KOPT-K1 (cell line): ENCODE results near the gene HMGN4.
"Not testable (repeated sequence)": the region's sequence is repeated elsewhere in the genome, so short reads cannot be mapped to it uniquely, and the experiment has no call there.

ENCODE experiments used
- H3K27ac ChIP-seq: fragments of 200-600 bp; sonication (generic); 2 replicates; pipeline ENCODE4 v1.5.1; 2016; ENCODE audit warnings: antibody characterized with exemption, mild to moderate bottlenecking, low read depth, low read length; ENCODE audit not compliant: poor library complexity, severe bottlenecking
- H3K36me3 ChIP-seq: fragments of 200-600 bp; sonication (generic); 2 replicates; pipeline ENCODE4 v1.5.1; 2017; ENCODE audit warnings: antibody characterized with exemption, mild to moderate bottlenecking, low read length, moderate library complexity; ENCODE audit not compliant: insufficient read depth
- H3K9me3 ChIP-seq: fragments of 200-600 bp; sonication (generic); 2 replicates; pipeline ENCODE4 v1.5.1; 2017; ENCODE audit warnings: antibody characterized with exemption, low read length, mild to moderate bottlenecking; ENCODE audit not compliant: insufficient read depth, poor library complexity, severe bottlenecking

The HMGN4 gene

DNA sequence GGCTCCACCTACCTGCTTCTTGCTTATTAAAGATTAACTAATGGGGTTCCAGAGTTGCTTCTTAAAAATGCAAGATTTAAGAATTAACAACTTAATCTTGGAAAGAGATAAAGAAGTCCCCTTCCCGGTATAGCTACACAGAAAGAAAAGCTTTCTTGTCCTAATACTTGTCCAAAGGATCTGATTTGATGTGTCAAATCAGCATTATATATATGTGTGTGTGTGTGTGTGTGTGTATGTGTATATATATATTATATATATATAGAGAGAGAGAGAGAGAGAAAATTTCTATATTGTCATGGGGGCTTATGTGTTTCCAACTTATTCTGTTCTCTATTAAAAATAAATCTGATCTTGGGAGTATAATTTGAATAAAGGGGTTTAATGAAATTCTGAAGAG is 4.6 kb upstream of the HMGN4 start:
- Histone ChIP-seq H3K27ac (peak overlapping the region; percentile 73), H3K9me3 (no peaks in the 10 kb centered on the region), H3K36me3 (no peaks in the 10 kb centered on the region)

DNA sequence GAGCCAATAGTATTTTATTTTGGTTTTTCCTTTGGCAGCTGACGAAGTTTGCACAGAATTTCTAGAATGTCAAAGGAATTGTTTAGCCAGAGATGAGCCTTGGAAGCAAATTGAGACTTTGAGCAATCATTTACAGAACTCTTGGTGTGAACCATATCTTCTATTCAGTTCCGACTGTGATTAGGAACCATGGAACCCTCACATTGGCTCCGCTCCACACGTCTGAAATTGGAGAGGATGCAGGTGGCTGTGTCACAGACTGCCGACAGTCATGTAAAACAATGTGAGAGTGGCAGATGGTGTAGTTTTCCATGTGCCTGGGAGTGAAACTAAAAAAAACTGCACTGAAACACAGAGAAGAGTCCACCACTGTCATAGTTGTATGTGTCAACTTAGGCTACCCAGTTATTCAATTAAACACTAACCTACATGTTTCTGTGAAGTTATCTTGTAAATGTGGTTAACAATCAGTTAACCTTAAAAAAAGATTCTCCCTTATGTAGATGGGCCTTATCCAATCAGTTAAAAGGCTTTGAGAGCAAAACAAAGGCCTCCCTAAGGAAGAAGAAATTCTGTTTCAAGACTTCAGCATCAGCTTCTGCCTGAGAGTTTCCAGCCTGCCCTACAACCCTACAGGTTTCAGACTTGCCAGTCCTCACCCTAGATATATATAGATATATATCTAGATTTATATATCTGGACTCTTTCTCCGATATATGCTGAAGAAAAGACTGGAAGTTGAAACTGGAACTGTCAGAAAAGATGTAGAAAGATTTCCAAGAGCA is 3.3 kb upstream of the HMGN4 start:
- Histone ChIP-seq H3K36me3 (no peaks in the 10 kb centered on the region), H3K9me3 (no peaks in the 10 kb centered on the region), H3K27ac (peak overlapping the region; percentile 3)

DNA sequence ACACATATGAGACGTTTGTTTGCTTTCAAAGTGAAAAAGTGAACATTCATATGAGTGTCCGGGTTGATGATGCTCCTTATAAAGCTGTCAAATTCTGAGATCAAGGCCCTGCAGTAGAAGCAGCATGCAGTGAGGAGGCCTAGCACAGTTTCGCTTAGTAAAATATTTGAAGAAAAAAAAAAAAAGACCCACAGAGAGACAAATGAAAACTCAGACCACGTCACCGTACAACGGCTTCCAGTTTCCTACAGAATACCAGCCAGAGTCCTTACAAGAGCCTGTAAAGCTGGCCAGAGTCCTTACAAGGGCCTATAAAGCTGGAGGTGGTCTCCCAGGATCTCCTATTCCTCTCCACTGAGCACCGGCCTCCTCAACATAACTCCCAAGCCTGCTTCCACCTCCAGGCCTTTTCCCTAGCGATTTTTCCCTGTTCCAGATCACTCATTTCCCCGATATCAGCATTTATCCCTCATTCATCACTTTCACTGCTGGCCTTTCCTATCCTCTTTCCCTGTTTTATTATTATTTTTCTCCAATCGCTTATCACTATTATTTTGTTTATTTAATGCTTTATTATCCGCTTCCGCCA is 1.5 kb upstream of the HMGN4 start:
- Histone ChIP-seq H3K27ac (peak overlapping the region; percentile 82), H3K36me3 (peaks cover 13% of the 10 kb centered on the region), H3K9me3 (no peaks in the 10 kb centered on the region)

DNA sequence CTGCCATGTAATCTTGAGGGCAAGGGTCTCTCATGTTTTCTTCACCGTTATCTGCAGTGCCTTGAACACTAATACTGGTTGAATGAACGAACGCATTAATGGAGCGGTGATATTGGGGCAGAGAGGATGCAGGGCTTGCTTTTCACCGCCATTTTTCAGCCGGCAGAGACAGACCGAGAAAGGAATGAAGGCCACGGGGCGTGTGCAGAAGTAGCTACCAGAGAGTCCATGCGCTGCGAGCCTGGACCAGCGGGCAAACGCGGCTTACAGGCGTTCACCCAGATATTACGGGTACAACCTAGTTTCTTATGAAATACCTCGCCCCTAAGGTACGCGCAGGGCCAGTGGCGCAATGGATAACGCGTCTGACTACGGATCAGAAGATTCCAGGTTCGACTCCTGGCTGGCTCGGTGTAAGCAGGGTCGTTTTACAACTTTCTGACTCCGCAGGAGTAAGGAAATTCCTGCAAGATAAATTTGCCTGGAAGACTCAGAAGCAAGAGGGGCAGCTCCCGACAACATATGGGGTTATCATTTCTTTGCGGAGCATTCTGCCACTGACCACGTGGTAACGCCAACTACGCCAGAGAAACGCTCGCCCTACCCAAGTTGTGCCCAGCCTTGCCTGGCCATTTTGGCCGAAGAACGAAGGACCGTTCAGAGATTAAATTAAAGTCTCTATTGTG is 863 bp upstream of the HMGN4 start:
- peaks cover 19% of the 10 kb centered on the region for H3K36me3 ChIP-seq
- no peaks in the 10 kb centered on the region for H3K9me3 ChIP-seq
- peak overlapping the region; percentile 82 for H3K27ac ChIP-seq

DNA sequence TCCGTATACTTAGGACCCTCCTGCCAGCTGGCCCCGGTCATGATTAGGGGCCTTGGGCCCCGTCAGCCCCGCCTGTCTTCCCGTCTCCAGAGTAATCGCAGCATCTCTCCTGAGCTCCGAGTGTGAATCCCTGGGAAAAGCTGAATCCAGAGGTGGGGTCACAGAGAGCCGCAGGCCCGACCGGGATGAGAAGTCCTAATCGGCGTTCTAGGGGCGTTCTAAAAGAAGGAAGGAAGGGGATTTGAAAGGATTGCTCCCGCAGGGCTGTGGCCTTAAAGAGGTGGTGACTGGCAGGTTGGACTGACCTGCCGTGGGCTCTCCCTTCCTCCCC is 371 bp downstream of the HMGN4 start:
- peak overlapping the region; percentile 82 for H3K27ac ChIP-seq
- peaks cover 30% of the 10 kb centered on the region for H3K36me3 ChIP-seq
- H3K9me3 ChIP-seq = no peaks in the 10 kb centered on the region

DNA sequence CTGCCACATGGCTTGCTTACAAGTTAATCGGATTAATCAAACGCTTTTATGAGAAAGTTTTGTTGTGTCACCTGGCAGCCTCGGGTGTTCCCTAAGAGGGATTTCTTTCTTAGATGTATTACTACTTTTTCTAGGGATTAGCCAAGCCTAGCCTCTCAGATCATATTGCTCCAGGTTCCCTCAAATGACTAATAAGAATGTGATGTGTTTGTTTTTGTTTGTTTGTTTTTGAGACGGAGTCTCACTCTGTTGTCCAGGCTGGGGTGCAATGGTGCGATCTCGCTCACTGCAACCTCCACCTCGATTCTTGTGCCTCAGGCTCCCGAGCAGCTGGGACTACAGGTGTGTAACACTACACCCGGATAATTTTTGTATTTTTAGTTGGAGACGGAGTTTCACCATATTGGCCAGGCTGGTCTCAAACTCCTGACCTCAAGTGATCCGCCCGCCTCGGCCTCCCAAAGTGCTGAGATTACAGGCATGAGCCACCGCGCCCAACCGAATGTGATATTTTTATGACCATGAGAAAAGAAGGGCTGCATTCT is 977 bp downstream of the HMGN4 start:
- Histone ChIP-seq H3K27ac (peak overlapping the region; percentile 82), H3K9me3 (no peaks in the 10 kb centered on the region), H3K36me3 (peaks cover 37% of the 10 kb centered on the region)

DNA sequence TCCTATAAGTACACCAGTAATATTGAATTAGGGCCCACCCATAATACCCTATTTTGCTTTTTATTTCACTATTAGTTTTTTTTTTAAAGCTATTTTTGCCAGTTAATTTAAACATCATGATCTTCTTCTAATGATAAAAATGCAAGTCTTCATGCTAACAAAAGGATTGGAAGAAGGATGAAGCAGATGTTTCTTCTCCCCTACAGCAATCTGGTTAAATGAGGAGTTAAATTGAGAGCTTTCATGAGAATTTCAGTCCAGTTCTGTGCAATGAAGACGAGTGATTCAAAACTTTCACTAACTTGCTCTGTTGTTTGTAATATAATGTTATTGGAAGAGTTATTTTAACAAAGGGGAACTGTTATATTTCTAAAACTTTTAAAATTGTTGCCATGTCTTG is 3.4 kb downstream of the HMGN4 start:
- Histone ChIP-seq H3K36me3 (peaks cover 61% of the 10 kb centered on the region), H3K9me3 (no peaks in the 10 kb centered on the region), H3K27ac (no peak overlapping the region)

DNA sequence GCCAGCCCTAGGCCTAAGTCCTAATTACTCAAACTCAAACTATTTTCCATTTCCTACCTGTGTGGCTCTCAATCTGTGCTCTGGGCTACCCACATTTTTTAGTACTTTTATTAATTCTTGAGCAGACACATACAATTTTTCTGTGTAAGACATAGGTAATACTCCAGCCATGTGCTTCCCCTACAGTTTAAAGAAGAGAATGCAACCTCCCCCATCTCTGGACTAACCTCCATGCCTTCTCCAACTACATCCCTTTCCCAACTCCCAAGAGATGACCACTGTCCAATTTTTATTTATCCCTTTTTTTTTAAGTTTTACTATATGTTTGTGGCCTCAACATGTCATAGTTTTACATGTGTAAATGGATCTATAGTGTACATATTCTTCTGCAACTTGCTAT is 5.8 kb downstream of the HMGN4 start:
- Histone ChIP-seq H3K9me3 (no peaks in the 10 kb centered on the region), H3K36me3 (peaks cover 77% of the 10 kb centered on the region), H3K27ac (no peak overlapping the region)

DNA sequence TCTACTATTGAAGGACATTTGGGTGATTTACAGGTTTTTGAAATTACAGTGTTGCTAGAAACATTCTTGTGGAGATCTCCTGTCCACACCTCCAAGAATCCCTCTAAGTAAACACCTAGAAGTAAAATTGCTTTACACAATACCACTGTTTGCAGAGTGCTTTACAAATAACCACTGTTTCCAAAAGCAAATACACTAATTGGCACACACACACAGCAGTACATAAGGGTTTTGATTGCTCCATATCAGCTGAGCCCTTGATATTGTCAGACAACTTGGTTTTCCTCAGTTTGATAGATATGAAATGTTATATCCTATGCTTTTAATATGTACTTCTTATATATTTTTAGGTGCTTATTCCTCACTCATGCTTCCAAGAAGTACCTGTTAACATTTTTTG is 6.3 kb downstream of the HMGN4 start:
- Histone ChIP-seq H3K9me3 (no peaks in the 10 kb centered on the region), H3K27ac (no peak overlapping the region), H3K36me3 (peaks cover 77% of the 10 kb centered on the region)

DNA sequence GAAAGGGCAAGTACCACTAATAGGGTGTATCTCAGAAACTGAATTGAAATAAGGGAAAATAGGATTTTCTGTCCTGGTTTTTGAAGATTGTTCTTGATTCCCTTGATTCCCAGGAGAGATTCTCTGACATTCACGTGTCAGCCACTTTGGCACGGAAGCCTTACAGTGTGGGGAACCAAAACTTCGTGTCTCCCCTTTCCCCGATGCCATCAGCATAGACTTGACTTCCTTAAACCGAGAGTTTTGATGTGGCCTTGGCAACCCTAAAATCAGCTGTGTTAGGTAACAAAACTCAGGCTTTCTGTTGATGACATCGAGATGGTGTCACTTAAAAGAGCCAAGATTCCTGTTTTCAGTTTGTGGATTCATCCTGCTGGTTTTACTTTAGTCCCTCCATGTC is 7.5 kb downstream of the HMGN4 start:
- H3K9me3 ChIP-seq = no peaks in the 10 kb centered on the region
- H3K36me3 ChIP-seq = peaks cover 75% of the 10 kb centered on the region

DNA sequence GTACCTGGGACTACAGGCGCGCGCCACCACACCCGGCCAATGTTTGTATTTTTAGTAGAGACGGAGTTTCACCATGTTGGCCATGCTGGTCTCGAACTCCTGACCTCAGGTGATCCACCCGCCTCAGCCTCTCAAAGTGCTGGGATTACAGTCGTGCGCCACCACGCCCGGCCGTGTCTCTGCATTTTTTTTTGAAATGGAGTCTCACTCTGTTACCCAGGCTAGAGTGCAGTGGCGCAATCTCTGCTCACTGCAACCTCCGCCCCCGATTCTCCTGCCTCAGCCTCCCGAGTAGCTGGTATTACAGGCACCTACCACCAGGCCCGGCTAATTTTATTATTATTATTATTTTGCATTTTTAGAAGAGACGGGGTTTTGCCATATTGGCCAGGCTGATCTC is 9.2 kb downstream of the HMGN4 start:
- peaks cover 57% of the 10 kb centered on the region for H3K36me3 ChIP-seq
- H3K27ac ChIP-seq, H3K9me3 ChIP-seq: not testable (repeated sequence)

More for the DNA sequence above, 7.5 kb downstream of the HMGN4 start:
- H3K27ac ChIP-seq = no peak overlapping the region

DNA sequence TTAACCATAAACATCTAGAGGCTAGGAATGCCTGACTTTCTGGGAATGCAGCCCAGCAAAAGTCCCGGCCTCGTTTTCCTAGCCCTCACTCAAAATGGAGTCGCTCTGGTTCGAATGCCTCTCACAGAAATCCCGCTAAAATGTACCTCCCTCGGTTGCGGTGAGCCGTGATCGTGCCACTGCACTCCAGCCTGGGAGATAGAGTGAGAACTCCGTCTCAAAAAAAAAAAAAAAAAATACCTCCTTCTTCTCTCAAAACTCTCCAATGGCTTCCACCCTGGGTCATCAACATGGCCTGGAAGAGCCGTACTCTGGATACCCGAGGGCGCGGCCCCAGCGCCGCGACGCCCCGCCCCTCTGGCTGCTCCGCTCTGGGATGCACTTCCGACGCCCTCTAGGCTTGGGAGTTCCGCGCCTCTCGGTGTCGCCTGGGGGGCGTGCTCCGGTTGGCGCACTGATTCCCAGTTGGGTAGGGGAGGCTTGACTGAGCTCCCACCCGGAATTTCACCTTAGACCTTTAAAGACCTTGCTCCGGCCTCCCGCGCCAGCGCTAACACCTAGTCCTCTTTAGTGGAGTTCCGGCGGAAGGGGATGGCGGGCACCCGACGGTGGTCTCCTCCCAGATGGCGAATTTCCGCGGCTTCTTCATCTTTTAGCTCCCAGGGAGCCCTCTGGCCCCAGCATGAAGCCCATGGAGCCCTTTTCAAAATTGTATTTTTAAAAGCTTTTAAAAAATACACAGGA is 12.3 kb downstream of the HMGN4 start:
- H3K9me3 ChIP-seq = no peaks in the 10 kb centered on the region
- H3K36me3 ChIP-seq = peaks cover 28% of the 10 kb centered on the region
- H3K27ac ChIP-seq = peak overlapping the region; percentile 78

DNA sequence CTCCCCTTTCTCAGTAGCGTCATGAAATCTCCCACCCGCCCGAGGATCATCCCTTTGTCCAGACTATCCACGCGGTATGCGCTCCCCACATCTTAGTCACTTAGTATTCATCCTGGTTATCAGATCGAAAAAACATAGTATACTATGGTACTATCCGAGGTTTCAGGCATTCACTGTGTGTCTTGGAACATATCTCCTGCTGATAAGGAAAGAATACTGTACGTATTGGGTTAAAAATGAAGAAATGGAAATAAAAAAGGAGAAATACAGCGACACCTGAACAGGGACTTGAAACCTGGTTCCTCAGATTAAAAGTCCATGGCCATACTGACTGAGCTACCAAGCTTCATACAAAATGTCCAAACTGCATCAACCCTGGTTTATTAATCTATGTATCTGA is 14.0 kb downstream of the HMGN4 start:
- no peak overlapping the region for H3K27ac ChIP-seq
- H3K36me3 ChIP-seq = peaks cover 10% of the 10 kb centered on the region
- H3K9me3 ChIP-seq = no peaks in the 10 kb centered on the region

DNA sequence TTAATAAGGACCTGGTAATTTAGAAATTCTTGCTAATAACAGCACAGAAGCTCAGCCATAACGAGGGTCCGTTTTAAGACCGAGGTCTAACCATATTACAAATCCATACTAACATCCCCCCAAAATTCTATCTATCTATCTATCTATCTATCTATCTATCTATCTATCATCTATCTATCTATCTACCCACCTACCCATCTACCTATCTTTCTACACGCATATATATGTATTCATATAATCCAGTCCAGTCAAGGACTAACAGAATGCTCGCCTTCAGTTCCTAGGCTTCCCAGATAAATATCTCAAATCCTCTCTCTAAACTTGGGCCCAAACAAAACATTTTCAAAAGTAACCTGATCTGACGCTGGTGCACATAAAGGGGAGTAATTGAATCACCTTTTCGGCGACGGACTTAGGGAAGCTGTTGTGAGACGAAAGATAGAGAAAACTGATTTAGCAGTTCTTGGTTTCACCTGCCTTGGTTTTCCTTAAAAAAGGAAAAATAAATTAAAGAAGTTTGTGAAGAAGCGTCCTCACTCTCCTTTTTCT is 14.5 kb downstream of the HMGN4 start:
- H3K9me3 ChIP-seq = no peaks in the 10 kb centered on the region
- peak overlapping the region; percentile 41 for H3K27ac ChIP-seq
- H3K36me3 ChIP-seq = peaks cover 5% of the 10 kb centered on the region; the same call in 1 of the 2 replicates

DNA sequence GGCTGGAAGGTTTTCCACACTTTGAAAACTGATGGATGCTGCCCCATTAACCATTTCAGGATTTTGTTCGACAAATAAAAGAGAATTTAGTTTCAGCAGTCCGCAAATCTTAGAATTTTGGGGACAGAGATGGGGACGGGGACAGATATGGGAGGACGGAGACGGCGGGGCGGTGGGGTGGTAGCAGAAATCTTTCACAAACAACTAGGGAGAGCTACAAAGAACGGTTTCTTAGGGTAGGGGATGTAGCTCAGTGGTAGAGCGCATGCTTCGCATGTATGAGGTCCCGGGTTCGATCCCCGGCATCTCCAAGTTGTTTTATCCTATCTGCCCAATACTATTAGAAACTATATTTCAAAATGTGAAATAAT is 15.1 kb downstream of the HMGN4 start:
- H3K36me3 ChIP-seq = no peaks in the 10 kb centered on the region
- no peaks in the 10 kb centered on the region for H3K9me3 ChIP-seq
- peak overlapping the region; percentile 66 for H3K27ac ChIP-seq
